GM13977 (cell line): ENCODE results near the gene E4F1.

Source experiments
- DNase-seq: peaks from one replicate; pipeline ENCODE4 v3.0.0; 2012; ENCODE audit warnings: low spot score
- CTCF ChIP-seq: IDR thresholded peaks from 2 replicates; pipeline ENCODE4 v1.5.1; 2012; ENCODE audit warnings: mild to moderate bottlenecking, control low read depth; ENCODE audit not compliant: insufficient read depth; ENCODE audit errors: extremely low read depth, missing control alignments
- in situ Hi-C: fragments of 300-500 bp; cut with MboI; formaldehyde crosslinking; loops from one replicate; pipeline ENCODE4 v1.12.0; 2022; ENCODE audit warnings: low sequenced_read_pairs, low pct_unique_long_range_greater_than_20kb, mixed read lengths, inconsistent platforms; ENCODE audit not compliant: unreplicated experiment

Gene E4F1

GRCh38 chr16:2223221-2223941, at the start of gene E4F1:
Gene E4F1 (plus strand): TSS chr16:2223591. CDS start chr16:2223614, 23 bp downstream.
- in situ Hi-C loops: no loop called here
- no peak for TF ChIP-seq CTCF
- peak; percentile 100 for DNase-seq

- no peak for TF ChIP-seq CTCF
- in situ Hi-C loops: no loop called here
- DNase-seq: no peak
Observed at GRCh38 chr16:2173916-2174315, 49.5 kb upstream of the E4F1 start.

GRCh38 chr16:2174396-2175131, 48.8 kb upstream of the E4F1 start:
- in situ Hi-C loops: no loop called here
- no peak for TF ChIP-seq CTCF
- no peak for DNase-seq

GRCh38 chr16:2175454-2175853, 47.9 kb upstream of the E4F1 start:
- in situ Hi-C loops: no loop called here
- no peak for TF ChIP-seq CTCF
- no peak for DNase-seq

- no peak for DNase-seq
- in situ Hi-C loops: no loop called here
- no peak for TF ChIP-seq CTCF
Observed at GRCh38 chr16:2176047-2176446, 47.3 kb upstream of the E4F1 start.

- TF ChIP-seq CTCF: no peak
- no peak for DNase-seq
- in situ Hi-C loops: no loop called here
Observed at GRCh38 chr16:2177101-2177500, 46.3 kb upstream of the E4F1 start.
